ENCODE data around the gene ABCG1.

ABCG1 gene

DNA sequence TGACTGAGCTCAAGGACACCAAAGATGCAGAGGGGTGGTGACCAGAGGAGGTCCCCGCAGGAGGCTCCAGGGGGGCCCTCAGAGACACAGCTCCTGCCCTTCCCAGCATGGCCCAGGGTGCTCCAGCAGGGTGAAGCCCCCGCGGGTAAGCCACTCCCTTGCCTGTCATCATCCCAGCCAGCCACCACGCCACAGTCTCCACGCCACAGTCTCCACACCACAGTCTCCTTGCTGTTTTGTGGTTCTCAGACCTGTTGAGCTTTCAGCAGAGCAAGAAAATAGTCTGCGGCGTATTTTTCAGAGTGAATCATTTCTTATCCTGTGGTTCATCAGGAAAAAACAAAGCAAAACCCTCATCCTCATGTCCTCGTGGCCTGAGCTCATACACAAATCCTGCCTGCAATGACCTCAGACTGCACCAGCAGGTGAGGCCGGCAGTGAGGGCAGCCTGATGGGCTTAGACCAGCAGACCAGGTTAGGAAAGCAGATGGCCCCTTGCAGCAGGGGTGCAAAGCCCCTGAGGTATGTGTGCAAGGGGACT, 25.7 kb upstream of the ABCG1 start:
- DNase-seq: peak; percentile 23

DNA sequence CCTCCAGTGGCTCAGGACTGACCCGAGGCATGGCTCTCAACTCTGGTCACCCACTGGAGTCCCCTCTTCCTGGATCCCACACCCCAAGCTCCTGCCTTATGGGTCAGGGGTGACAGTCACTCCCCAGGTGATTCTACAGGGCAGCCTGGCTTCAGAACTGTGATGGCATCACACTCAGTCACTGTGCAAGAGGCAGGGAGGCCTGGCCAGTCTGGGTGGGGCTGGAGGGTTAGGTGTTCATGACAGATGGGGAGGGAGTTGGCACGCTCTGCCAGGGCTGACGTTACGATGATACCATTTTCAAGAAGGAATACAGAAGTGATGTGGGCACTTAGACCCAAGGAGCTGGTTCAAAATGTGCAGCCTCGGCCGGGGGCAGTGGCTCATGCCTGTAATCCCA, 25.2 kb upstream of the ABCG1 start:
- DNase-seq: no peak

DNA sequence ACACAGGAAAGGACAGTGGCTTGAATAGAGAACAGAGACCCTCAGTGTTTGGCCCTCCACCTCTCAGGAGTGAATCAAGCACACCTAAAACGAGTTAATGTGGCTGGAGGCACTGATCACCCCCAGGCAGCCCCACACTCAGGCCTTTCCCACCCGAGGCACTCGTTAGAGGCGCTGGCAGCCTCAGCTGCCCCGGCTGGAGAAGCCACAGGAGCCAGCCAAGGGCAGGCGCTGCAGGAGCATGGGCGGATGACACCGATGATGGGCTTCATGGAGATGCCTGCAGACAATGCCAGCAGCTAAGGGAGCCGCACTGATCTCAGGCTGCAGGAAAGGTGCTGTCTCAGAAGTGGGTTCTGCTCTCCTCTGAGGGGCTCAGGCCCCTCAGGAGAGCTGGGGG, 24.1 kb upstream of the ABCG1 start:
- DNase-seq: no peak

DNA sequence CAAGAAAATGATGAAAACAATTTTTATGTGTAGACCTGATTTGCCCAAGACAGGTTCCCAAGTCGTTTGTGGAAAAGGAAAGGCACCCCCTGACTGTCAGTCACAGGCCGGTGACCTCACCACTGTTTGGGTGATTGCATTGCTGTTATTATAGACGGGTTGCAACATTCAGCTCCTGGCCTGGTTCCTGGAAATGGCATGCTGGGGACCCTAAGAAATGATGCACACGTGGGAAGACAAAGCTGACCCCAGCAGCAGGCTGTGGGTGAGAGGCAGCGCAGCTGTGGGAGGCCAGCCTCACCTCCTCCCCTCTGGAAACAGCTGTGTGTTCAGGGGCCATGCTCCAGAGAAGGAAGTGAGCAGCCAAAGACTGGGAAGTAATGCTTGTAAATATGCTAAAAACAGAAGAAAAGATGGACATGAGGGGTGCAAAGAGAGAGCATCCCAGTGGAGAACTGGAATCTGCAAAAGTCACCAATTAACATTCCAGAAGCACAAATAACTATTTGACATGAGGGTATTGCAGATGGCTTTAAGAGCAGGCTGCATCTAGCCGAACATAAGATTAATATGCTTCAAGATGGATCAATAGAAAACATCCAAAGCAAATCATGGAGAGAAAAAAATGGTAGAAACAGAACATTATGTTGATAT, 23.4 kb upstream of the ABCG1 start:
- no peak for DNase-seq

DNA sequence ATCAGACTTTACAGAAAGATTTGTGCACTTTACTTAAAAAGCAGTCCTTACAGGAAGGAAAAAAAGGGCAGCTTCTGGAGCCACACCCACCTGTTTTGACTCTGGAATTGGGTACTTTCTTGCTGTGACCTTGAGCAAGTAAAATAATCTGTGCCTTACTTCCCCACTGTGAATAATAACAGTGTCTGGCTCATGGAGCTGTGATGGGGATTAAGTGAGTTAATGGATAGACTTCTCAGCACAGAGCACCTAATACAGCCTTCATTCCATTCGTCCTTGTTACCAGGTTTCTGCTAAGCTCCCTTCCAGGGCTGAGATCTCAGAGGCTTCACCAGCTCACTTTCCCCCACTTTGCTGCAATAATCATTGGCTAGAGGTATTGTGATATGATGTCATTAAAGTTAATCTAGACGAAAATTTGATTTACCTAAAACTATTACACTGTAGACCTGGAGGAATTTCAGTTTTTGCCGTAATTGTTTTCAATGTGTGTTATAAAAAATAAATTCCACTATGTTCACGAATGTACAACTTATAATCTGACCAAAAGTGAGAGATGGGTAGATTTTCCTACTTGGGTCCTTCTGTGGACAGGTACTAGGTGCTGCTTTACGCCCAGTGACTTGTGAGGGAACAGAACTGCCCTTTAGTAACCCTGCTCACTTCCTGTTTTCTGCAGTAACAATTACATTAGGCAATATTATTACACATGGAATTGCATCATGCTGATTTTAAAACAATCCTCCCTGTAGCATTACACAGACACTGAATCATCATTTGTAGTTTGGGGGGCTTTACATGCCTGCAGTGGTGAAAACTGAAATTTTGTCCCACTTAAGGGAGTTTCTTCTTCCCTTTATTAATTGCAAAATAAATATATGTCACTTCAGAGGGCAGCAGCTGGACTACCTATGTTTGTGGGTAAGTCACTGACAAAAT, 19.7 kb upstream of the ABCG1 start:
- DNase-seq: no peak

DNA sequence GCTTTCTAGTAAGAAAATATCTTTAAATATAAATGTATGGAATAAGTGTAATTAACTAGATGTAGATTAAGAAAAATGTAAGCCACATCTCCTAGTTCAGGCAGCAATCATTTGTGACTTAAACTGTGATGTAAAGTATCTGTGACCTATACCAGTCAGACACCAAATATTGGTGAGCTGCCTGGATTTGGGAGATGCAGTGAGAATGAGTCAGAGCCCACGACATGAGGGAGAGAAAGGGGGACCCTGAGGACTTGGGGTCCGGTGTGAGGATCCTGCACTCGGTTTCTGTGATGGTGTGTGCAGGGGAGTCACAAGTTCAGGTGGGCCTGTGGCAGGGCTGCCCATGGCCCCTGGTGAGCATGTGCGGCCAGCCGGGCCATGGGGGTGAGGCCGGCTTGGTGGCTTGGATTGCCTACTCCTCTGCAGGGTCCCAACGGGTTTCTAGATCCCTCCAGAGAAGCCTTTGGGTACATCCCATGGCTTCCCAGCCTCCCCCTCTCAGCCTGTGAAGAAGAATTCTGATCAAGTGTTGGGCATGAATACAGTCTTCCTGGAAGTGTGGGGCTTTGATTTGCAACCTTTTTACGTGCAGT, 19.0 kb upstream of the ABCG1 start:
- DNase-seq: no peak

DNA sequence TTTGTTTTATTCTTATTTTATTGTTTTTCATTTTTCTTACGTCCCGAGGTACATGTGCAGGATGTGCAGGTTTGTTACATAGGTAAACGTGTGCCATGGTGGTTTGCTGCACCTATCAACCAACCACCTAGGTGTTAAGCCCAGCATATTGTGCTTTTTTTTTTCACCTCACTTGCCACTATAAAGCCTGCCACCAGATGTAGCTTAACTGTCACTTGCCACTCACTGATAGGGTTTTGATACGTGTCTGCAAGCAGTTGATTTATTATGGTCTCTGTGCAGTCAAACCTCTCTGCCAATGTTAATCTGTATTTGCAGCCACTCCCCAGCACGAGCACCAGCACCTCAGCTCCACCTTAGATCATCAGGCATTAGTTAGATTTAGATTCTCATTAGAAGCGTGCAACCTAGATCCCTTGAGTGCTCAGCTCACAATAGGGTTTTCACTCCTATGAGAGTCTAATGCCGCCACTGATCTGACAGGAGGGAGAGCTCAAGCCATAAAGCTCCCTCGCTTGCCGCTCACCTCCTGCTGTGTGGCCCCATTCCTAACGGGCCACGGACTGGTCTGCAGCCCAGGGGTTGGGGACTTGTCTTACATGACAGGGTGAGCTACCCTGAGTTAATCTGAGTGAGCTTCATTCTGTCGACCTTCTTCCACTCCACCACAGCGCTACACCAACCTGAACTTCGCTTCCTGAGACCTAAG, 17.9 kb upstream of the ABCG1 start:
- DNase-seq: no peak

DNA sequence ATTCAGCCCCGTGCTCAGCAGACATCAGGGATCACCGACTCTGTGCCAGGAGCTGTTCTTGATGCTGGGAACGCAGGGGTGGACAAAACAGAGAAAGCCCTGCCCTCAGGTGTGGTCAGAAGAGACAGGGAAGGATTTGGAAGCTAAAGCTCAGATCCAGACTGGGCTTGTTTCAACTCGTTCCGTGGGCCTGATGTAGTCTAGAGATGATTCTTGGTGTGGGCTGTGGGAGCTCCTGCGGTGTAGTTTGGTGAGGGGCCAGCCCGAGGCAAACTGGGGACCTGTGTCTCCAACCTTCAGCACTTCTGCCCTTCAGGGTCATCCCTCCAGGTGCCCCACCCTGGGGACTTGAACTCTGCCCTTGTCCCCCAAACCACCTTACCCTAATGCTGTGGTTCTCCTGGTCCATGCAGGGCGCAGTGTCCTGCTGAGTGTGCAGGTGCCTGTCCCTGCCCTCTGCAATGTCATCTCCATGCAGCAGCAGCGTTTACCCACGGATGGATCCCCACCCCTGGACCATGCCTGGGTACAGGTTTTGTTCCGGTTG, 17.3 kb upstream of the ABCG1 start:
- no peak for DNase-seq

DNA sequence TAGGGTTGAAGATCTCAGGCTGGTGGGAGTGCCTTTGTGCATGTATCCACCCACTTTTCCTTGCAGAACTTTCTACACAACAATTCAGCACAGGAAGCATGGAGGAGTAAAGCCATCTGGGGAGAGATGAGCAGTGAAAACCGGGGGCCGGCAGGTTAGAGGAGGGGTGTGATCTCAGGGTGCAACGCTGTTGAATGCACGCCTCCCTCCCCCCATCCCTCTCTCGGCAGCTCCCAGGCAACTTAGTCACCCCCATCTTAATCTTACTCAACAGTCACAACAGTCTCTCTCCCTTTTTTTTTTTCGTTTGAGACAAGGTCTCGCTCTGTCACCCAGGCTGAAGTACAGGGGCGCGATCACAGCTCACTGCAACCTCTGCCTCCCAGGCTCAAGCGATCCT, 16.6 kb upstream of the ABCG1 start:
- no peak for DNase-seq

DNA sequence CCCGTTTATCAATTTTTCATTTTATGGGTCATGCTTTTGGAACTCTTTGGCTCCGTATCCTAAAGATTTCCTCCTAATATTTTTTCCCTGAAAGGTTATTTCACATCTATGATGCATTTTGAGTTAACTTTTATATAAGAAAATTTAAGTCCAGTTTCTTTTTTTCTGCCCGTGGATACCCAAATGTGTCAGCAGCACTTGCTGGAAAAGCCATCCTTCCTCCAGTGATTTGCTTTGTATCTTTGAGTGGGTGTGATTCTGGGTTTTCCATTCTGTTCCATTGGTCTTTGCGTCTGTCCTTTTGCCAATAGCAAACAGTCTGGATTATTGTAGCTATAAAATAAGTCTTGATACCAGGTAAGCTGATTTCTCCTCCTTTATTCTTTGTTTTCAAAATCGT, 15.6 kb upstream of the ABCG1 start:
- no peak for DNase-seq

DNA sequence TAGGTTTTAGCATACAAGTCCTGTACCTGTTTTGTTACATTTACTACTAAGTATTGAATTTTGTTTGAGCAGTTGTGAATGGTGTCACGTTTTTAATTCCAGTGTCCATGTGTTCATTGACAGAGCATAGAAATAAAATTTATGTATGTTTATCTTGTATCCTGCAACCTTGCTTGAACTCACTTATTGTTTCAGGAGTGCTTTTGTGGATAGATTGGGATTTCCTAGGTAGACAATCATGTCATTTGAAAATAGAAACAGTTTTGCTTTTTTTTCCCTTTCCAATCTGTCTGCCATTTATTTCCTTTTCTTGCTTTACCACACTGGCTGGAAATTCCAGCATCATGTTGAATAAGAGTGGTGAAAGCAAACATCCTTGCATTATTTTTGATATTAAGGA, 15.0 kb upstream of the ABCG1 start:
- no peak for DNase-seq

DNA sequence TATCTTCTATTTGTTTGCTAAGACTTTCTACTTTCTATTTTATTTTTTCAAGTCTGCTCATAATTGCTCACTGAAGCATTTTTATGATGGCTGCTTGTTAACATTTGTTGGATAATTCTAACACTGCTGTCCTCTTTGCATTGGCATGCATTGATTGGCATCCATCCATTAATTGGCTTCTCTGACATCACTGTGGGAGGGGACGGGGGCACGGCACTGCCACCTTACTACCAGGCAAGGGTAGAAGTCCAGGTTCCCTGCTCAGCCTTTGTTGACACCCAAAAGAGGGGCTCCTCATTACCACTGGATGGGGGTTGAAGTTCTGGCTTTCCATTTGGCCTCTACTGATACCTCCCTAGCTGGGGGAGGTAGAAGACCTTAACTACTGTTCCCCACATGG, 11.5 kb upstream of the ABCG1 start:
- DNase-seq: no peak

DNA sequence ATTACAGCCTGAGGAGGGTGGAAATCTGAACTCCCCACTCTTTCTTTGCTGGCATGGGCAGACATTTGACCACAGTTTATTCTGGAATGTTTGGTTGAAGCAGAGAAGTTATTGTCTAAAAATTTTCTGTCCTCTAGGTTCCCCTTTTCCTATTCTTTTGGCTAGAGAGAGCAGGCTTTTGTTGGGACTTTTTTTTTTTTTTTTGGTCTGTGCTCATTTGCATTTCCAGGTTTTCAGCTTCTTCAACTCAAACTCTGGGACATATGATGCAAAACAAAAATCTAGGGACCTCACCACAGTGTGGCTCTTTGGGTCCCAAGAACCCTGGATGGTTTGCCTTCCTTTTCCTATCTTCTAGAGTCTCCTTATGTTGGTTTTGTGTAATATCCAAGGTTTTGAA, 10.9 kb upstream of the ABCG1 start:
- DNase-seq: no peak

DNA sequence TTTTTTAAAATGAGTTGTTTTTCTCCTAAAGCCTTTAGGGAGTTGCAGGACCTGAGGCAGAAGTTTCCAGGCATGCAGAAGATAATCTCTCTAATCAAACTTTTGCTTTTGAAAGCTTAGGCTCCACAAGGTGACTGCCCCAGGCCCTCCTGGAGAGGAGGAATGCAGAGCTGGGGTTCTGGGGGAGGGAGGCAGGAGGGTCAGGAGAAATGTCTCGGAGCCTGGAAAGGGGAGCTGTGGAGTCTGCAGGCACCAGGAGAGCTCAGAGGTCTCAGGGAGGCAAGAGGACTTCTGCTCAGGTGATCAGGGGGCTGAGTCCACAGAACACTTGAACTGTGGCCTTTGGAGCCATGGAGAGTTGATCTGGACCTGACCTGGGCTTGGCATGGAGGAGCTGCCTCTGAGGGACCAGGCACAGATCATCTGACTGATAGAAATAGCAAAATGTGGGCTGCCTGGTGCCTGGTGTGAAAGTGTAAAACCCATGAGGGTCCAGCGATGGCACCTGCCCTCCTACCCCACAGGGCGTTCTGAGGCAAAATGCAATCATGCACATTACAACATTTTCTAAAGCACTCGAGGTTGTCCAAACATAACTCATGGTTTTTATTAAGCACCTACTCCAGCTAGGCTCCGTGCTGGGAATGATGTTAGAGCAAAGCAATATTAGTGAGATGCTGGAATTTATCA, 10.0 kb upstream of the ABCG1 start:
- no peak for DNase-seq

DNA sequence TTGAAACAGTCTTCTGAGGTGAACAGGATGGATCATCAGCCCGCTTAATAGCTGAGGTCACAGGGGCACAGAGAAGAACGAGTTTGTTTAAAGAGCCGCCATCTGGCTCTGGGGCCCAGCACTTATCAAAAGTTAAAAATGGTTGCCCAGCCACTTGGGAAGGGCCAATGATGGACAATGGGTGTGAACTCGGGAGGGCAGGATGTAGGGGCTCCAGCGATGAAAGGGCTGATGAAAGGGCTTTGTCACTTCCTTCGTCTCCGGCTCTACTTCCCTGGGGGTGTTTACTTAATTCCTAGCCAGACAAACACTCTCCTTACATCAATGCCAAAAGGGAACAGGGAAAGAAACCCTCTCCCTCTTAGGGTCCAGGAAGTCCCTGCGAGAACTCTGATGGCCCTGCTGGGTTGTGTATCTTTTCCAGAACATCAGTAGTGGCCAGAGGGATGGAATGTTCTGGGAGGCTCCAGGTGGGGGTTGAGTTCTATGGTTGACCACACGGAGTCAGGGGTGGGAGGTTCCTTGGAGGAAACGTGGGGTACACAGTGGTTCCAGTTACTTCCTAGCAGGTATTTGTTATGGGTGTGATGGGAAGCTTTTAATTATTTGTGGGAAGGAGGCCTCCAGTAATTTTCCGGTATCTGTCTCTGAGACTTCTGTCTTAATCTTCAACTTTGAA, 9.0 kb upstream of the ABCG1 start:
- DNase-seq: no peak

DNA sequence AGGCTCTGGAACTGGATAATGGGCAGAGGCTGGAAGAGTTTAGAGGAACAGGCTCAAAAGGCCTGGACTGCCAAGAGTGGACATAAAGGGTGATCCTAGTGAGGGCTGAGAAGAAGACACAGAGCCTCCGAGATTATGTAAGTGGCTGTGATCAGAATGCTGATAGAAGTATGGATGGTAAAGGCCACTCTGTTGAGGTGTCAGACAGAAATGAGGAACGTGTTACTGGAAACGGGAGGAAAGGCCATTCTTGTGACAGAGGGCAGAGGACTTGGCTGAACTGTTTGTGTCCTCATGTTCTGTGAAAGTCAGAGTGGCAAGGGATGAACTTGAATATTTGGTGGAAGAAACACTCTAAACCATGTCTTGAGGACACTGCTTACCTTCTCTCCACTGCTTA, 6.7 kb upstream of the ABCG1 start:
- no peak for DNase-seq

DNA sequence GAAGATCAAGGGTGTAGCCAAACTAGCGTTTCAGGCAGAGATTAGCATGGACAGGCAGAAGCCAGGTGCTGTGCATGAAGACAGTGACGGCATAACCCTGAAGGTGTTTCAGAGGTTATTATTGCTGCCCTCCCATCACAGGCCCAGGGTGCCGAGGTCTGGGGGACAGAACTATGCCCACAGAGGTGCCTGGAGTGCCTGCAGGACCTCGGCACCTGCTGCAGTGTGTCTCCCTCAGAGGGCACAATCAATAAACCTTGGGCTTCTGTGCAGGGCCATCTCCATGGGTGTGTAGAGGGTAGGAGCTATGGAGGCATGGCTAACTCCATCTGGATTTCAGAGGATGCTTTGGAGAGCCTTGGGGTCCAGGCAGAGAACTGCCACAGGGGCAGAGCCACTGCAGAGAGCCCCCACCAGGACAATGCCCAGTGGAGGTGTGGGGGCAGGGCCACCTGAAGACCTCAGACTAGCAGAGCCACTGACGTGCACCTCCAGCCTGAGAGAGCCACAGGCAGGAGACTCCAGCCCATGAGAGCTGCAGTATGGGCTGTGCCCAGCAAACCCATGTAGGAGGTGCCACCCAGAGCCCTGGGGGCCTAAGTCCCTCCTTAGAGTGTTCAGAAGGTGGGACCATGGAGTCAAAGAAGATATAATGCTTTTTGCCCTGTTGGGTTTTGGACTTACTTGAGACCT, 5.7 kb upstream of the ABCG1 start:
- DNase-seq: no peak

DNA sequence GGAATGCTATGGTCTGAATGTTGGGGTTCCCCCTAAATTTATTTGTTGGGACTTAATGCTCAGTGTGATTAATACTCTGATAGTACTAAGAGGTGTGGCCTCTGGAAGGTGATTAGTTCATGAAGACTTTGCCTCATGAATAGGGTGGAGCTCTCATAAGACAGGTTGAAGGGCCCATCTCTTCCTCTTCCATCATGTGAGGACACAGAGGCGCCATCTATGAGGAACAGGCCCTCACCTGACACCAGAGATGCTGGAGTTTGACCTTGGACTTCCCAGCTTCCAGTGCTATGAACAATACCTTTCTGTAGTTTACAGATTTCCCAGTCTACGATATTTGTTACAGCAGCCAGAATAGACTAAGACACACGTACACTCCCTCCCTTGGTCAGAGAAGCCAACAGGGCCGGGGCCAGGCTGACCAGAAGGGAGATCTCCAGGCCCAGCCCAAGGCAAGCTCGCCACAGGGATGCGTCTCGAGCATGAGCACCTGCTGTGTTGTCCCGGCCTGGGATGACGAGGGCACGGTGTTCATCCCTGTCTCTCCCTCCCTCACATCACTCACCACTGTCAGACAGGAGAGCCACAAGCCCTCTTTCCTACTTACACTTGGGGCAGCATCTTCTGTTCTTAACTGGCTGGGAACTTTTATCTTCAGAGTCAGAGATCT, 4.7 kb upstream of the ABCG1 start:
- no peak for DNase-seq

DNA sequence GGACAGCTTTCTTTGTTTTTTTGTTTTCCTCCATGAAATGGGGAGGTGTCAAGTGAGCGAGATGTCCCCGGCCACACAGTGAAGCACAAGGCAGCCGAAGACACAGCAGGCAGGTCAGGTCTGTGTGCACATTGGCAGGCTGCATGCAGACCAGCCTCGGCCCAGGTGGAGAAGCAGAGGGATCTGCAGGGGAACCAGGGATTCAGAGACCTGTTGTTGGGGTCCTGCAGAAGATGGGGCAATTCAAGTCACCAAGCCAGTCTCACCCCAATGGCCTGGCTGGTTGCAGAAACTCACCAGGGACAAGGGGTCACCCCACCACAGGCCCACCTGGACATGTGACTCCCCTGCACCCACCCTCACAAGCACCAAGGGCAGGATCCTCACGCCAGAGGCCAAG, 4.0 kb upstream of the ABCG1 start:
- DNase-seq: no peak

DNA sequence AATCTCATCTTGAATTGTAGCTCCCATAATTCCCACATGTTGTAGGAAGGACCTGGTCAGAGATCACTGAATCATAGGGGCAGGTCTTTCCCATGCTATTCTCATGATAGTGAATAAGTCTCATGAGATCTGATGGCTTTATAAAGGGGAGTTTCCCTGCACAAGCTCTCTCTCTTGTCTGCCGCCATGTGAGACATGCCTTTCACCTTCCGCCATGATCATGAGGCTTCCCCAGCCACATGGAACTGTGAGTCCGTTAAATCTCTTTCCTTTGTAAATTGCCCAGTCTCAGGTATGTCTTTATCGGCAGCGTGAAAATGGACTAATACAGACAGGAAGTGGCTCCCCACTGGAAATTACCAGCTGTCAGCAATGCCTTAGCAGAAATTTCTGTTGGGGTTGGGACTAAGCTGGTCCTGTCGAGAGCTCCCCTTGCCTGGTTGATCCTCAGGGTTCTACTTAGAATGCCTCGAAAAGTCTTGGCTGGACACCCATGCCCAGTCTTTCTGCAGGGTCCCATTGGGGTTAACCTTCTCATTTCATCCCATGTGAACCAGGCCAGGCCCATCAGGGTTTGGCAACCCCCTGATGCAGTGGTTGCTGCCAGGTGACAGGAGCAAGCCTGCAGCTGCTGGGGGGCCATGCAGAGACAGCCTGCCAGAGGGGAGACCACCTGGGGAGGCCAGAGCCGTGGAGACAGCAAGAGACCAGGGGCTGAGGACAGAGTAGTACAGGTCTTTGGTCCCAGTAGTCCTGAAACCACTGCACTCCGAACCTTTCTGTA, 2.8 kb upstream of the ABCG1 start:
- DNase-seq: no peak

Measured in activated naive CD4-positive, alpha-beta T cell treated with anti-CD3 and anti-CD28 coated beads, Interleukin-2, amount 50 U/mL, for 16 hours (primary cell).